HG03175 (cell line): ENCODE measurements around the gene PLAA.

Experiments used
- ATAC-seq: cut with Tn5 transposase; IDR thresholded peaks from one replicate; pipeline ENCODE4 v1.9.1; 2021; ENCODE audit warnings: mild to moderate bottlenecking, moderate library complexity; ENCODE audit not compliant: unreplicated experiment

The PLAA gene

GRCh38 chr9:26946753-26947727 lies at the start of gene PLAA:
PLAA (minus strand) TSS chr9:26947242; CDS start chr9:26947045, 197 bp downstream.
- peak; percentile 98 for ATAC-seq

GRCh38 chr9:26995810-26996209 lies 48.8 kb upstream of the PLAA start:
- no peak for ATAC-seq

GRCh38 chr9:26983340-26983739 lies 36.3 kb upstream of the PLAA start:
- ATAC-seq: peak; percentile 85

GRCh38 chr9:26975728-26976707 lies 29.0 kb upstream of the PLAA start:
- no peak for ATAC-seq

GRCh38 chr9:26974927-26975326 lies 27.9 kb upstream of the PLAA start:
- no peak for ATAC-seq

GRCh38 chr9:26973989-26974388 lies 26.9 kb upstream of the PLAA start:
- ATAC-seq: no peak

GRCh38 chr9:26971721-26972120 lies 24.7 kb upstream of the PLAA start:
- no peak for ATAC-seq

- no peak for ATAC-seq
These were observed 9.8 kb upstream of the PLAA start for GRCh38 chr9:26956860-26957233.

- ATAC-seq: peak; percentile 99
These were observed 9.1 kb upstream of the PLAA start, which contains the start of gene IFT74 for GRCh38 chr9:26955921-26956859. IFT74 (plus strand) TSS chr9:26956412; CDS start chr9:26961968, 5,556 bp downstream.

GRCh38 chr9:26955222-26955903 lies 8.3 kb upstream of the PLAA start:
- no peak for ATAC-seq

GRCh38 chr9:26954050-26954508 lies 7.0 kb upstream of the PLAA start:
- ATAC-seq: no peak

GRCh38 chr9:26951794-26952193 lies 4.8 kb upstream of the PLAA start:
- no peak for ATAC-seq

GRCh38 chr9:26950521-26950920 lies 3.5 kb upstream of the PLAA start:
- ATAC-seq: no peak

- ATAC-seq: no peak
These were observed 2.6 kb upstream of the PLAA start for GRCh38 chr9:26949637-26950069.

GRCh38 chr9:26947736-26948135 lies 694 bp upstream of the PLAA start:
- ATAC-seq: no peak

- ATAC-seq: no peak
These were observed 1.5 kb downstream of the PLAA start for GRCh38 chr9:26945591-26945990.

- no peak for ATAC-seq
These were observed 6.3 kb downstream of the PLAA start for GRCh38 chr9:26940779-26941178.

GRCh38 chr9:26939955-26940711 lies 6.9 kb downstream of the PLAA start:
- no peak for ATAC-seq
